HCT116 (cell line): Measurements from ENCODE around the gene FOXL2. TPM values are rescaled to one million over a fixed set of nuclear protein-coding genes. Genes with fewer than 3 reads are reported as not detected.

Experiments used
- ATAC-seq: fragments of 200-7000 bp; cut with Tn5 transposase; 2 replicates; pipeline ENCODE4 v1.9.1; 2020; ENCODE audit warnings: mild to moderate bottlenecking, moderate library complexity
- BruUV-seq: library from RNA; stranded (reverse); fragments of 400-500 nt; replicated peaks from 2 replicates; lab custom pipeline; 2021; lab: Mats Ljungman, UMichigan
- CTCF ChIA-PET: fragments of 300-600 bp; sonication (Branson Sonifier 250); formaldehyde crosslinking; loops from one replicate; lab custom pipeline; 2021; ENCODE audit warnings: antibody characterized with exemption; lab: Charles Lee
- POLR2A ChIA-PET: fragments of 300-600, 350-600 bp; sonication (Branson Sonifier 250); formaldehyde crosslinking; loops from one replicate; lab custom pipeline; 2021; ENCODE audit warnings: antibody characterized with exemption; lab: Charles Lee
- RAD21 ChIA-PET, 2 experiments: fragments of 300-600 bp; sonication (Branson Sonifier 250); formaldehyde crosslinking; loops; one replicate each; lab custom pipeline; 2023; ENCODE audit warnings: low total read pairs in 2 of 2; ENCODE audit not compliant: uncharacterized antibody in 2 of 2, unreplicated experiment in 2 of 2, low non-redundant PET in 1 of 2; lab: Charles Lee
- DNase-seq: peaks from one replicate; pipeline ENCODE4 v3.0.0-alpha.2; 2010; ENCODE audit warnings: low read depth, low spot score
- H2AFZ ChIP-seq: fragments of 200-600 bp; shearing (Covaris generic), sonication (generic); 2 replicates; pipeline ENCODE4 v1.6.1; 2017; ENCODE audit warnings: low read depth, mixed run types, mixed read lengths, antibody characterized with exemption, low read length; ENCODE audit not compliant: poor library complexity, severe bottlenecking
- H3K27ac ChIP-seq: 2 replicates; pipeline ENCODE4 v1.5.1; 2012; ENCODE audit warnings: low read depth, low read length
- H3K27me3 ChIP-seq: fragments of 200-600 bp; sonication (generic); 2 replicates; pipeline ENCODE4 v1.6.1; 2016; ENCODE audit warnings: mixed run types, low read length, mixed read lengths; ENCODE audit not compliant: insufficient read depth
- H3K36me3 ChIP-seq, 2 experiments: fragments of 200-500 bp in 1 of 2; fragments of 200-600 bp in 1 of 2; sonication (Bioruptor generic) in 1 of 2; sonication (generic) in 1 of 2; 2 replicates each; pipeline versions ENCODE4 v1.5.1 to v1.6.1; 2014 to 2016; ENCODE audit warnings: low read length in 2 of 2, inconsistent platforms in 1 of 2, mixed read lengths in 1 of 2, mixed run types in 1 of 2; ENCODE audit not compliant: insufficient read depth in 2 of 2, control insufficient read depth in 1 of 2
- H3K4me1 ChIP-seq, 2 experiments: fragments of 200-600 bp in 1 of 2; sonication (generic) in 1 of 2; 2 replicates each; pipeline versions ENCODE4 v1.5.1 to v1.6.1; 2012 to 2017; ENCODE audit warnings: low read length in 2 of 2, inconsistent platforms in 1 of 2, mild to moderate bottlenecking in 1 of 2, mixed read lengths in 1 of 2, mixed run types in 1 of 2, moderate library complexity in 1 of 2; ENCODE audit not compliant: insufficient read depth in 2 of 2, control insufficient read depth in 1 of 2
- H3K4me2 ChIP-seq: fragments of 200-600 bp; sonication (generic); 2 replicates; pipeline ENCODE4 v1.6.1; 2017; ENCODE audit warnings: mixed run types, low read length, mixed read lengths
- H3K4me3 ChIP-seq, 2 experiments: fragments of 200-600 bp in 1 of 2; sonication (generic) in 1 of 2; replicated peaks in 1 of 2; 2 replicates each; pipeline ENCODE4 v1.5.1; 2011 to 2016; ENCODE audit warnings: low read length in 2 of 2, control low read depth in 1 of 2, low read depth in 1 of 2, mild to moderate bottlenecking in 1 of 2, mixed read lengths in 1 of 2, mixed run types in 1 of 2
- H3K79me2 ChIP-seq: fragments of 200-600 bp; sonication (generic); 2 replicates; pipeline ENCODE4 v1.6.1; 2017; ENCODE audit warnings: mild to moderate bottlenecking, mixed run types, low read length, moderate library complexity, mixed read lengths; ENCODE audit not compliant: insufficient read depth
- H3K9ac ChIP-seq: fragments of 200-600 bp; sonication (generic); 2 replicates; pipeline ENCODE4 v1.6.1; 2016; ENCODE audit warnings: low read length, mixed read lengths
- H3K9me2 ChIP-seq: fragments of 200-600 bp; sonication (generic), shearing (Covaris generic); 2 replicates; pipeline ENCODE4 v1.6.1; 2017; ENCODE audit warnings: mixed run types, mild to moderate bottlenecking, moderate library complexity; ENCODE audit not compliant: insufficient read depth
- H3K9me3 ChIP-seq, 2 experiments: fragments of 200-500 bp in 1 of 2; fragments of 200-600 bp in 1 of 2; sonication (Bioruptor generic) in 1 of 2; sonication (generic) in 1 of 2; 2 replicates each; pipeline ENCODE4 v1.6.1; 2014 to 2017; ENCODE audit warnings: low read length in 2 of 2, mixed read lengths in 2 of 2, inconsistent platforms in 1 of 2, low read depth in 1 of 2, mild to moderate bottlenecking in 1 of 2, mixed run types in 1 of 2, moderate library complexity in 1 of 2; ENCODE audit not compliant: control insufficient read depth in 1 of 2, insufficient read depth in 1 of 2
- H4K20me1 ChIP-seq: fragments of 200-600 bp; sonication (generic), shearing (Covaris generic); 2 replicates; pipeline ENCODE4 v1.6.1; 2017; ENCODE audit warnings: mixed run types, mild to moderate bottlenecking, moderate library complexity; ENCODE audit not compliant: insufficient read depth
- CBX3 ChIP-seq: IDR thresholded peaks from 2 replicates; pipeline ENCODE4 v1.6.1; 2012; ENCODE audit warnings: low read depth
- CEBPB ChIP-seq: IDR thresholded peaks from 2 replicates; pipeline ENCODE4 v1.6.1; 2012; ENCODE audit warnings: low read depth
- CTCF ChIP-seq, 3 experiments: fragments of 200-600 bp in 1 of 3; sonication (generic) in 1 of 3; IDR thresholded peaks in 2 of 3; conservative IDR thresholded peaks in 1 of 3; 2 replicates each; pipeline ENCODE4 v1.5.1; 2012 to 2017; ENCODE audit warnings: low read depth in 2 of 3, low read length in 2 of 3, antibody characterized with exemption in 1 of 3, borderline replicate concordance in 1 of 3, control low read depth in 1 of 3, mild to moderate bottlenecking in 1 of 3, mixed read lengths in 1 of 3, mixed run types in 1 of 3, moderate library complexity in 1 of 3; ENCODE audit not compliant: insufficient read depth in 1 of 3
- ELF1 ChIP-seq: IDR thresholded peaks from 2 replicates; pipeline ENCODE4 v1.6.1; 2012; ENCODE audit warnings: low read depth, borderline replicate concordance
- EZH2phosphoT487 ChIP-seq: fragments of 200-600 bp; IDR thresholded peaks from 2 replicates; pipeline ENCODE4 v1.6.1; 2018; ENCODE audit warnings: antibody characterized with exemption, borderline replicate concordance
- FOSL1 ChIP-seq: IDR thresholded peaks from 2 replicates; pipeline ENCODE4 v1.6.1; 2012; ENCODE audit warnings: low read depth
- MAX ChIP-seq: IDR thresholded peaks from 2 replicates; pipeline ENCODE4 v1.6.1; 2012
- POLR2A ChIP-seq: IDR thresholded peaks from 2 replicates; pipeline ENCODE4 v1.7.0; 2011; ENCODE audit warnings: borderline replicate concordance; ENCODE audit not compliant: insufficient read depth, insufficient read length; ENCODE audit errors: extremely low read depth
- SIN3A ChIP-seq: IDR thresholded peaks from 2 replicates; pipeline ENCODE4 v1.6.1; 2012; ENCODE audit warnings: low read depth
- SP1 ChIP-seq: IDR thresholded peaks from 2 replicates; pipeline ENCODE4 v1.6.1; 2012; ENCODE audit warnings: low read depth
- SRF ChIP-seq: IDR thresholded peaks from 2 replicates; pipeline ENCODE4 v1.6.1; 2012; ENCODE audit warnings: low read depth
- YY1 ChIP-seq: IDR thresholded peaks from 2 replicates; pipeline ENCODE4 v1.6.1; 2011; ENCODE audit warnings: low read length, low read depth, moderate library complexity, mild to moderate bottlenecking; ENCODE audit not compliant: insufficient replicate concordance; ENCODE audit errors: extremely low read depth
- ZFX ChIP-seq: fragments of 450-650 bp; IDR thresholded peaks from 2 replicates; pipeline ENCODE4 v1.6.1; 2017
- ZNF274 ChIP-seq: fragments of 200-500 bp; sonication (Bioruptor generic); IDR thresholded peaks from 2 replicates; pipeline ENCODE4 v1.6.1; 2014; ENCODE audit warnings: mild to moderate bottlenecking, low read depth, low read length, inconsistent platforms
- intact Hi-C: fragments of 100-400 bp; cut with micrococcal nuclease; formaldehyde crosslinking; loops from 2 replicates; pipeline ENCODE4 v1.10.0; 2022
- total RNA-seq: library from RNA; stranded (reverse); gene quantifications from one replicate; pipeline ENCODE4 v1.2.1, GENCODE V29; 2021; ENCODE audit not compliant: unreplicated experiment
- TF ChIP-seq, protein P1 (sequence below): IDR thresholded peaks from 2 replicates; pipeline ENCODE4 v1.6.1; 2012; ENCODE audit warnings: low read depth

The FOXL2 gene
- total RNA-seq, 1 experiment from 2014 or later = not detected

- no peak overlapping the region for H3K4me2 ChIP-seq
- CTCF ChIA-PET = interaction anchor here (0.9 to 1.1 kb wide), 4 partner anchors 10 to 215 kb away, joined by 3 to 4 read pairs (median 3); no protein-coding TSS in a partner anchor
- TF ChIP-seq YY1 (no peak), ELF1 (no peak), ZFX (no peak), CEBPB (no peak), POLR2A (no peak), SP1 (no peak), SRF (no peak), MAX (no peak), CBX3 (no peak), FOSL1 (no peak), CTCF (IDR thresholded peaks at IDR 0.05 in 2 of 3, conservative IDR thresholded peaks at IDR 0.05 in 1 of 3; ENCODE audit: borderline replicate concordance in 1 of 3, insufficient read depth in 1 of 3, low read depth in 2 of 3, low read length in 2 of 3) (no peak), ZNF274 (no peak), EZH2phosphoT487 (no peak), SIN3A (no peak)
- TF ChIP-seq, protein P1, sequence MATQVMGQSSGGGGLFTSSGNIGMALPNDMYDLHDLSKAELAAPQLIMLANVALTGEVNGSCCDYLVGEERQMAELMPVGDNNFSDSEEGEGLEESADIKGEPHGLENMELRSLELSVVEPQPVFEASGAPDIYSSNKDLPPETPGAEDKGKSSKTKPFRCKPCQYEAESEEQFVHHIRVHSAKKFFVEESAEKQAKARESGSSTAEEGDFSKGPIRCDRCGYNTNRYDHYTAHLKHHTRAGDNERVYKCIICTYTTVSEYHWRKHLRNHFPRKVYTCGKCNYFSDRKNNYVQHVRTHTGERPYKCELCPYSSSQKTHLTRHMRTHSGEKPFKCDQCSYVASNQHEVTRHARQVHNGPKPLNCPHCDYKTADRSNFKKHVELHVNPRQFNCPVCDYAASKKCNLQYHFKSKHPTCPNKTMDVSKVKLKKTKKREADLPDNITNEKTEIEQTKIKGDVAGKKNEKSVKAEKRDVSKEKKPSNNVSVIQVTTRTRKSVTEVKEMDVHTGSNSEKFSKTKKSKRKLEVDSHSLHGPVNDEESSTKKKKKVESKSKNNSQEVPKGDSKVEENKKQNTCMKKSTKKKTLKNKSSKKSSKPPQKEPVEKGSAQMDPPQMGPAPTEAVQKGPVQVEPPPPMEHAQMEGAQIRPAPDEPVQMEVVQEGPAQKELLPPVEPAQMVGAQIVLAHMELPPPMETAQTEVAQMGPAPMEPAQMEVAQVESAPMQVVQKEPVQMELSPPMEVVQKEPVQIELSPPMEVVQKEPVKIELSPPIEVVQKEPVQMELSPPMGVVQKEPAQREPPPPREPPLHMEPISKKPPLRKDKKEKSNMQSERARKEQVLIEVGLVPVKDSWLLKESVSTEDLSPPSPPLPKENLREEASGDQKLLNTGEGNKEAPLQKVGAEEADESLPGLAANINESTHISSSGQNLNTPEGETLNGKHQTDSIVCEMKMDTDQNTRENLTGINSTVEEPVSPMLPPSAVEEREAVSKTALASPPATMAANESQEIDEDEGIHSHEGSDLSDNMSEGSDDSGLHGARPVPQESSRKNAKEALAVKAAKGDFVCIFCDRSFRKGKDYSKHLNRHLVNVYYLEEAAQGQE = no peak
- TF ChIP-seq, all 23 proteins: peak for 0
- no peaks in the 10 kb centered on the region for H3K9me2 ChIP-seq
- H4K20me1 ChIP-seq = no peaks in the 10 kb centered on the region
- H3K9me3 ChIP-seq = no peaks in the 10 kb centered on the region
- no peak overlapping the region for H3K9ac ChIP-seq
- H3K4me3 ChIP-seq = no peak overlapping the region
- POLR2A ChIA-PET = no interaction called here
- no peaks in the 10 kb centered on the region for H3K79me2 ChIP-seq
- H3K4me1 ChIP-seq = peaks cover 12 to 15% of the 10 kb centered on the region in 2 experiments; a peak in 3 of 4 replicates
- no TSS peak for BruUV-seq
- no peak overlapping the region for H2AFZ ChIP-seq
- no peak overlapping the region for H3K27ac ChIP-seq
- H3K27me3 ChIP-seq = no peaks in the 10 kb centered on the region
- intact Hi-C loops = no loop called here
- DNase-seq (no peak), ATAC-seq (no peak)
- no peaks in the 10 kb centered on the region for H3K36me3 ChIP-seq
- RAD21 ChIA-PET = no interaction called here
Measured at GRCh38 chr3:138913766-138914165, 33.2 kb downstream of the FOXL2 start.
